Measurements from ENCODE around the gene RSRC1. TPM values are rescaled to one million over a fixed set of nuclear protein-coding genes. Genes with fewer than 3 reads are reported as not detected.

RSRC1 gene, protein sequence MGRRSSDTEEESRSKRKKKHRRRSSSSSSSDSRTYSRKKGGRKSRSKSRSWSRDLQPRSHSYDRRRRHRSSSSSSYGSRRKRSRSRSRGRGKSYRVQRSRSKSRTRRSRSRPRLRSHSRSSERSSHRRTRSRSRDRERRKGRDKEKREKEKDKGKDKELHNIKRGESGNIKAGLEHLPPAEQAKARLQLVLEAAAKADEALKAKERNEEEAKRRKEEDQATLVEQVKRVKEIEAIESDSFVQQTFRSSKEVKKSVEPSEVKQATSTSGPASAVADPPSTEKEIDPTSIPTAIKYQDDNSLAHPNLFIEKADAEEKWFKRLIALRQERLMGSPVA
- total RNA-seq = 39.2 TPM

DNA sequence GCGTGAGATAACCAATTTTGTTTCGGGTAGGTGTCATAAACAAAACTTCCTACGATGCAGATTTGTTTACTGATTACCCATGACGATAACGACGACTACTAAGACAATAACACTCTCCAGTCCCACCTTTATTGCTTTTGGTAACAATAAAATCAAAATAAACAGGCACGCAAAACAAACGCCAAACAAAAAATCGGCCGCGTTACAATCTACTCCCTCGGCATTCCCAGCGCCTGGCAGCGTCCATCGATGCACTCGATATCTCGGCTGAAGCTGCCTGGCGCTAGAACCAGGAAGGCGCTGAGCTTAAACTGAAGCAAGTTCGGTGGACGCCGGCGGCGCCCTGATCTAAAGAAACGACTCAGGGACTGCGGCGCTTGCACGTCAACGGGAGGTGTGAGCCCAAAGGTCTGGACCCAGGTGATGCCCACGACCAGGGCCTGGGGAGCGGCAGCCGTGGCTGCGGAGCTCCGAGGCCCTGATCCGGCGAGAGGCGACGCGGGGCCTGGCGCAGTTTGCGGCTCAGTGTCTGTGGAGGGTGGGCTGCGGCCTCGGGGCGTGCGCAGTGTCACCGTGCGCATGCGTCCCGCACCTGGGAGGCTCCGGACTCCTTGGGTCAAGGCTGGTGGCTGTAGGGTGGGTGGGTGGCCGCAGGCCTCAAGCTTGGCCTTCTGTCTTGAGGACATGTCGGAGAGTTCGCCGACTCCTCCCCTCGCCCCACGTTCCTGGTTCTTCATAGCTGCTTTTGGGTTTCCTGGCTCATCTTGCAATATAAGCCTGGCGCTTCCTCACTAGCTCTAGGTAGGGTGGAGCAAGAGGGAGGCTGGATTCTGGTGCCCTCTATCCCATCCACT lies at the start of gene RSRC1:
Gene RSRC1, plus strand, starts transcription at position 286 of the 854 bp plus-strand sequence. CDS start 12,016 bp downstream, outside the sequence.

GRCh38 chr3:158570999-158571702 lies 461.3 kb downstream of the RSRC1 start, which contains the start of gene MLF1:
TSS of gene MLF1 (plus strand) at chr3:158571194. CDS start at chr3:158571301, 107 bp downstream.

Other genes starting within 250 kb of the RSRC1 start
- gene SHOX2, start 3.7 kb upstream of the RSRC1 start, total RNA-seq = 0.29 TPM

Data from metanephros (tissue), 1 donor.